ENCODE data around the gene OR10W1. TPM values are rescaled to one million over a fixed set of nuclear protein-coding genes. Genes with fewer than 3 reads are reported as not detected.

Gene OR10W1
- total RNA-seq, 2 donors from 2014 or later: not detected

GRCh38 chr11:58286249-58286648 lies 18.2 kb upstream of the OR10W1 start:
- WGBS: 9% methylated on average over 1 of the region's 1 CpG
- TF ChIP-seq POLR2A (IDR thresholded peaks at IDR 0.05) (no peak), POLR2AphosphoS5 (IDR thresholded peaks at IDR 0.05) (no peak), CTCF (IDR thresholded peaks at IDR 0.05) (no peak)
- Histone ChIP-seq H3K27ac (no peak overlapping the region), H3K27me3 (replicated peaks; ENCODE audit: insufficient read depth) (no peaks in the 10 kb centered on the region), H3K9me3 (no peaks in the 10 kb centered on the region), H3K4me3 (no peak overlapping the region), H3K36me3 (no peaks in the 10 kb centered on the region), H3K4me1 (replicated peaks) (no peaks in the 10 kb centered on the region)
- no peak for DNase-seq (ENCODE audit: low spot score)
- intact Hi-C loops (cut with DNase I): no loop called here

DNA sequence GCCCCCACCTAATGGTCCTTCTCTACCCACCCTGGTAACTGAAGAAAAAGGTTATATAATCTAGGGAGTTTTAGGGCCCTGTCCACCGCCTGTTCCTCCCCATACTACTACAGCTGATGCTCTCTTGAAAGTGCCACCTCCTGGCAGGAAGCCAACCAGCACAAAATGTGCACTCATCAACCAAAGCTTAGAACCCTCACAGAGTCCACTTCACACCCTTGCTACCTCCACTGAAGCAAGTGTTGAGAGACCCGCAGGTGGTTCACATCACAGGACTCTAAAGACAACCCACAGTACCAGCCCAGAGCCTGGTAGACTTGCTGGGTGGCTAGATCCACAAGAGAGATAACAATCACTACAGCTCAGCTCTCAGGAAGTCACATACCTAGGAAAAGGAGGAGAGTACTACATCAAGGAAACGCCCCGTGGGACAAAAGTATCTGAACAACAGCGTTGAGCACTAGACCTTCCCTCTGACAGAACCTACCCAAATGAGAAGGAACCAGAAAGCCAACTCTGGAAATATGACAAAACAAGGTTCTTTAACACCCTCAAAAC lies 17.5 kb upstream of the OR10W1 start:
- H3K27me3 ChIP-seq (replicated peaks; ENCODE audit: insufficient read depth): no peaks in the 10 kb centered on the region
- TF ChIP-seq POLR2AphosphoS5 (IDR thresholded peaks at IDR 0.05): no peak
- no peak for TF ChIP-seq POLR2A (IDR thresholded peaks at IDR 0.05)
- no peak for TF ChIP-seq CTCF (IDR thresholded peaks at IDR 0.05)
- no peaks in the 10 kb centered on the region for H3K9me3 ChIP-seq
- H3K36me3 ChIP-seq: no peaks in the 10 kb centered on the region
- intact Hi-C loops (cut with DNase I): no loop called here
- 47% methylated on average over 5 of the region's 5 CpGs for WGBS
- H3K4me3 ChIP-seq: no peak overlapping the region
- no peak for DNase-seq (ENCODE audit: low spot score)
- no peaks in the 10 kb centered on the region for H3K4me1 ChIP-seq (replicated peaks)
- H3K27ac ChIP-seq: no peak overlapping the region

DNA sequence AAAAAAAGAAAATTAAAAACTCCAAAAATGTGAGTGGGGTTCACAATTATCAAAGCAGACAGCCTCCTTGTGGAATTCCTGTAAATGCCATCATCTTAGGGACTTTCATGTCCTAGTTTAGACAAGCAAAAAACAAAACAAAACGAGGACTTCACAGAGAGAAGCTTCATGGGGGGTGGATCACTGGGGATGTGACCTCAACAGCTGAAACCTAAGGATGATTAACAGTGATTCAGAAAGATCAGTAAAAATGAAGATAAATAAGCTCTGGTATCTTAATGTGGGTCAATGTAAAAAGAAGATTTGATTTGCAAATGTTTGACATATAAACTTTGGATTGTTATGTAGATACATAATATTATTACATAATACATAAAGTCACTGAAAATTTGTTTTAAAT lies 8.1 kb upstream of the OR10W1 start:
- Histone ChIP-seq H3K27me3 (replicated peaks; ENCODE audit: insufficient read depth) (no peaks in the 10 kb centered on the region), H3K9me3 (no peaks in the 10 kb centered on the region), H3K4me3 (no peak overlapping the region), H3K27ac (no peak overlapping the region), H3K36me3 (no peaks in the 10 kb centered on the region), H3K4me1 (replicated peaks) (no peaks in the 10 kb centered on the region)
- WGBS: 27% methylated on average over 1 of the region's 1 CpG
- no peak for DNase-seq (ENCODE audit: low spot score)
- intact Hi-C loops (cut with DNase I): no loop called here
- TF ChIP-seq POLR2A (IDR thresholded peaks at IDR 0.05): no peak
- TF ChIP-seq POLR2AphosphoS5 (IDR thresholded peaks at IDR 0.05): no peak
- TF ChIP-seq CTCF (IDR thresholded peaks at IDR 0.05): no peak

DNA sequence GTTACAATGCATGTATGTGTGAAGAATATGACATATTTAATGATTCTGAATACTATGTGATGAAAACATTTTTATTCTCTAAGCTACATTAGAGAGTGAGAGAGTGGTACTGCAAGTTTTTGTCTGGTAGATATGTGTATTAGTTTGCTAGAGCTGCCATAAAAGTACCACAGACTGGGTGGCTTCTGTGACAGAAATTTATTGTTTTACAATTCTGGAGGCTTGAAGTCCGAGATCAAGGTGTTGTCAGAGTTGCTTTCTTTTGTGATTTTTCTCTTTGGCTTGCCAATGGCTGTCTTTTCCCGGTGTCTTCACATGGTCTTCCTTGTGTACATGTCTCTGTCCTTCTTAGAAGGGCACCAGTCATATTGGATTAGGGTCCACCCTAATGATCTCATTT lies 6.9 kb upstream of the OR10W1 start:
- H3K4me3 ChIP-seq: no peak overlapping the region
- no peaks in the 10 kb centered on the region for H3K9me3 ChIP-seq
- no peaks in the 10 kb centered on the region for H3K27me3 ChIP-seq (replicated peaks; ENCODE audit: insufficient read depth)
- no peak for DNase-seq (ENCODE audit: low spot score)
- H3K4me1 ChIP-seq (replicated peaks): no peaks in the 10 kb centered on the region
- no peak for TF ChIP-seq CTCF (IDR thresholded peaks at IDR 0.05)
- no peak for TF ChIP-seq POLR2AphosphoS5 (IDR thresholded peaks at IDR 0.05)
- TF ChIP-seq POLR2A (IDR thresholded peaks at IDR 0.05): no peak
- no peaks in the 10 kb centered on the region for H3K36me3 ChIP-seq
- intact Hi-C loops (cut with DNase I): no loop called here
- H3K27ac ChIP-seq: no peak overlapping the region
- 48% methylated on average over 2 of the region's 2 CpGs for WGBS

GRCh38 chr11:58259983-58260382 lies 8.1 kb downstream of the OR10W1 start:
- WGBS: 84% methylated on average over 2 of the region's 2 CpGs
- TF ChIP-seq POLR2A (IDR thresholded peaks at IDR 0.05) (no peak), CTCF (IDR thresholded peaks at IDR 0.05) (no peak), POLR2AphosphoS5 (IDR thresholded peaks at IDR 0.05) (no peak)

More at GRCh38 chr11:58259983-58260382, 8.1 kb downstream of the OR10W1 start:
- no peaks in the 10 kb centered on the region for H3K9me3 ChIP-seq
- DNase-seq (ENCODE audit: low spot score): no peak
- H3K4me1 ChIP-seq (replicated peaks): no peaks in the 10 kb centered on the region
- H3K4me3 ChIP-seq: no peak overlapping the region
- no peak overlapping the region for H3K27ac ChIP-seq
- intact Hi-C loops (cut with DNase I): no loop called here
- no peaks in the 10 kb centered on the region for H3K36me3 ChIP-seq
- H3K27me3 ChIP-seq (replicated peaks; ENCODE audit: insufficient read depth): no peaks in the 10 kb centered on the region

All from prostate gland (tissue), 2 donors.